SJCRH30 (cell line): ENCODE measurements around the gene GALK1. TPM values are rescaled to one million over a fixed set of nuclear protein-coding genes. Genes with fewer than 3 reads are reported as not detected.

Experiments used
- DNase-seq, 2 experiments: peaks; one replicate each; pipeline ENCODE4 v3.0.0-alpha.2; 2015 to 2020
- H3K27ac ChIP-seq: fragments of 250-450 bp; sonication (Bioruptor Pico); 2 replicates; pipeline ENCODE4 v1.5.1; 2020; ENCODE audit warnings: mild to moderate bottlenecking, moderate library complexity
- H3K27me3 ChIP-seq: fragments of 250-450 bp; sonication (Bioruptor Pico); 2 replicates; pipeline ENCODE4 v1.5.1; 2020; ENCODE audit warnings: mild to moderate bottlenecking, moderate library complexity
- H3K36me3 ChIP-seq: fragments of 250-450 bp; sonication (Bioruptor Pico); 2 replicates; pipeline ENCODE4 v1.5.1; 2020; ENCODE audit warnings: mild to moderate bottlenecking, moderate library complexity
- H3K4me1 ChIP-seq: fragments of 250-450 bp; sonication (Bioruptor Pico); 2 replicates; pipeline ENCODE4 v1.5.1; 2020; ENCODE audit warnings: mild to moderate bottlenecking, moderate library complexity
- H3K4me3 ChIP-seq: fragments of 250-450 bp; sonication (Bioruptor Pico); 2 replicates; pipeline ENCODE4 v1.5.1; 2020; ENCODE audit warnings: mild to moderate bottlenecking, moderate library complexity
- H3K9me3 ChIP-seq: fragments of 250-450 bp; sonication (Bioruptor Pico); replicated peaks from 2 replicates; pipeline ENCODE4 v1.5.1; 2020; ENCODE audit warnings: mild to moderate bottlenecking, moderate library complexity
- total RNA-seq: library from RNA; depleted of rRNA; stranded (reverse); fragments of >200 nt; shearing (Covaris generic); gene quantifications from 2 replicates; pipeline ENCODE4 v1.2.3, GENCODE V29; 2014; rRNA removed

The GALK1 gene
- total RNA-seq, 1 experiment from 2014 or later: 29.0 TPM

- Histone ChIP-seq H3K9me3 (no peaks in the 10 kb centered on the region), H3K36me3 (no peaks in the 10 kb centered on the region), H3K27me3 (peaks cover 53% of the 10 kb centered on the region), H3K4me3 (peak within 1 kb of the TSS; percentile 51), H3K27ac (no peak within 1 kb of the TSS), H3K4me1 (no peaks in the 10 kb centered on the region; the same call in 1 of the 2 replicates)
- peak; percentile 39 to 50 for DNase-seq
These were observed 44.1 kb downstream of the GALK1 start, which contains the start of gene ITGB4 for GRCh38 chr17:75720656-75721462. Gene ITGB4, plus strand, starts transcription at chr17:75721459. Its CDS starts 3,245 bp downstream, at chr17:75724704.

GRCh38 chr17:75719732-75720131 is 45.3 kb downstream of the GALK1 start:
- no peak for DNase-seq
- H3K9me3 ChIP-seq: no peaks in the 10 kb centered on the region
- H3K4me3 ChIP-seq: no peak overlapping the region
- no peak overlapping the region for H3K27ac ChIP-seq
- no peaks in the 10 kb centered on the region; the same call in 1 of the 2 replicates for H3K4me1 ChIP-seq
- H3K27me3 ChIP-seq: peaks cover 59% of the 10 kb centered on the region
- H3K36me3 ChIP-seq: no peaks in the 10 kb centered on the region

- no peak overlapping the region for H3K27ac ChIP-seq
- no peaks in the 10 kb centered on the region for H3K9me3 ChIP-seq
- no peak for DNase-seq
- H3K4me1 ChIP-seq: no peaks in the 10 kb centered on the region
- H3K27me3 ChIP-seq: 0 out of 2 replicates have a peak, but pooled peaks cover 6% of the 10 kb centered on the region
- peaks cover under 1% of the 10 kb centered on the region; the same call in 1 of the 2 replicates for H3K36me3 ChIP-seq
- no peak overlapping the region for H3K4me3 ChIP-seq
These were observed 52.5 kb downstream of the GALK1 start for GRCh38 chr17:75712446-75712845.

Other genes with a start within 250 kb of the GALK1 start
- 6.9 and 9.3 TPM in 2 replicates for gene CASKIN2, start 249.7 kb downstream of the GALK1 start, total RNA-seq
- 34.3 and 44.8 TPM in 2 replicates for gene TSEN54, start 248.7 kb downstream of the GALK1 start, total RNA-seq
- gene LLGL2, start 239.5 kb downstream of the GALK1 start, total RNA-seq: not detected in 2 replicates
- 0.02 TPM in 1 of 2 replicates, not detected in the other for gene MYO15B, start 177.4 kb downstream of the GALK1 start, total RNA-seq
- 0.14 and 0.18 TPM in 2 replicates for gene SMIM5, start 131.8 kb downstream of the GALK1 start, total RNA-seq
- 25.9 and 28.1 TPM in 2 replicates for gene RECQL5, start 98.0 kb downstream of the GALK1 start, total RNA-seq
- 63.4 and 74.0 TPM in 2 replicates for gene SAP30BP, start 97.9 kb downstream of the GALK1 start, total RNA-seq
- gene ITGB4, start 43.7 kb downstream of the GALK1 start, total RNA-seq: 4.3 and 8.8 TPM in 2 replicates
- 40.6 and 51.4 TPM in 2 replicates for gene UNK, start 19.6 kb upstream of the GALK1 start, total RNA-seq
- gene UNC13D, start 79.2 kb upstream of the GALK1 start, total RNA-seq: 1.4 and 3.2 TPM in 2 replicates
- gene WBP2, start 90.1 kb upstream of the GALK1 start, total RNA-seq: 36.3 and 38.3 TPM in 2 replicates
- gene TRIM47, start 113.4 kb upstream of the GALK1 start, total RNA-seq: 8.1 and 9.9 TPM in 2 replicates
- 7.4 and 7.9 TPM in 2 replicates for gene TRIM65, start 131.8 kb upstream of the GALK1 start, total RNA-seq
- gene MRPL38, start 139.7 kb upstream of the GALK1 start, total RNA-seq: 43.6 and 47.1 TPM in 2 replicates
- 10.3 and 13.5 TPM in 2 replicates for gene FBF1, start 175.8 kb upstream of the GALK1 start, total RNA-seq
- gene ACOX1, start 214.0 kb upstream of the GALK1 start, total RNA-seq: 34.8 and 36.4 TPM in 2 replicates
- 11.8 and 17.7 TPM in 2 replicates for gene TEN1, start 214.0 kb upstream of the GALK1 start, total RNA-seq
- gene CDK3, start 235.7 kb upstream of the GALK1 start, total RNA-seq: 2.7 and 3.1 TPM in 2 replicates